IMR-90 (cell line): Measurements from ENCODE around the gene PTGR2.
A peak's percentile ranks its signal among the peaks of the same experiment; 100 is the strongest.

ENCODE experiments used
- BHLHE40 ChIP-seq: fragments of 150-350 bp; IDR thresholded peaks from 2 replicates; pipeline ENCODE4 v1.6.1; 2016; ENCODE audit warnings: mild to moderate bottlenecking, low read depth, low read length
- CEBPB ChIP-seq: IDR thresholded peaks from 2 replicates; pipeline ENCODE4 v1.6.1; 2012; ENCODE audit warnings: low read depth, low read length, improper control_type of control experiment
- CHD1 ChIP-seq: IDR thresholded peaks from 2 replicates; pipeline ENCODE4 v1.6.1; 2012; ENCODE audit warnings: low read depth, low read length, improper control_type of control experiment
- CTCF ChIP-seq: conservative IDR thresholded peaks from 2 replicates; pipeline ENCODE4 v1.5.1; 2012; ENCODE audit warnings: mild to moderate bottlenecking, low read depth, low read length, improper control_type of control experiment
- ELK1 ChIP-seq: fragments of 150-350 bp; IDR thresholded peaks from 2 replicates; pipeline ENCODE4 v1.6.1; 2016; ENCODE audit warnings: low read depth, mild to moderate bottlenecking, low read length, moderate library complexity, borderline replicate concordance
- MAFK ChIP-seq: IDR thresholded peaks from 2 replicates; pipeline ENCODE4 v1.6.1; 2012; ENCODE audit warnings: low read depth, low read length, improper control_type of control experiment
- MAZ ChIP-seq: IDR thresholded peaks from 2 replicates; pipeline ENCODE4 v1.6.1; 2012; ENCODE audit warnings: low read depth, mild to moderate bottlenecking, low read length, improper control_type of control experiment, moderate library complexity, borderline replicate concordance
- POLR2A ChIP-seq: IDR thresholded peaks from 2 replicates; pipeline ENCODE4 v1.6.1; 2012; ENCODE audit warnings: mild to moderate bottlenecking, low read depth, low read length
- RAD21 ChIP-seq: IDR thresholded peaks from 2 replicates; pipeline ENCODE4 v1.6.1; 2012; ENCODE audit warnings: low read length, improper control_type of control experiment
- RCOR1 ChIP-seq: IDR thresholded peaks from 2 replicates; pipeline ENCODE4 v1.6.1; 2012; ENCODE audit warnings: mild to moderate bottlenecking, low read length, improper control_type of control experiment; ENCODE audit not compliant: insufficient replicate concordance
- RFX5 ChIP-seq: IDR thresholded peaks from 2 replicates; pipeline ENCODE4 v1.8.0; 2012; ENCODE audit warnings: low read depth, mild to moderate bottlenecking, low read length, moderate library complexity
- SMC3 ChIP-seq: fragments of 150-350 bp; IDR thresholded peaks from 2 replicates; pipeline ENCODE4 v1.6.1; 2016; ENCODE audit warnings: low read depth, mild to moderate bottlenecking, antibody characterized with exemption, low read length, moderate library complexity
- USF2 ChIP-seq: fragments of 150-350 bp; IDR thresholded peaks from 2 replicates; pipeline ENCODE4 v1.6.1; 2017; ENCODE audit warnings: mild to moderate bottlenecking, antibody characterized with exemption, low read length, low read depth

GRCh38 chr14:73846947-73847346, 4.7 kb upstream of the PTGR2 start:
- no peak for TF ChIP-seq POLR2A
- TF ChIP-seq CTCF, result no peak
- no peak for TF ChIP-seq RFX5
- no peak for TF ChIP-seq RCOR1
- TF ChIP-seq MAZ, result no peak
- no peak for TF ChIP-seq SMC3
- TF ChIP-seq ELK1, result no peak
- TF ChIP-seq RAD21, result no peak
- TF ChIP-seq USF2, result no peak
- TF ChIP-seq CHD1, result no peak
- TF ChIP-seq BHLHE40, result no peak
- TF ChIP-seq CEBPB, result no peak
- peak; percentile 94 for TF ChIP-seq MAFK
